Brain microvascular endothelial cell (primary cell): ENCODE measurements around the gene KRTAP3-1.

Source experiments
- DNase-seq: peaks from one replicate; pipeline ENCODE4 v3.0.0-alpha.2; 2020
- H3K27ac ChIP-seq: fragments of 250-450 bp; sonication (Bioruptor Pico); 2 replicates; pipeline ENCODE4 v1.5.1; 2020; ENCODE audit warnings: mild to moderate bottlenecking, moderate library complexity
- H3K27me3 ChIP-seq: fragments of 250-450 bp; sonication (Bioruptor Pico); replicated peaks from 2 replicates; pipeline ENCODE4 v1.5.1; 2020; ENCODE audit warnings: mild to moderate bottlenecking
- H3K36me3 ChIP-seq: fragments of 250-450 bp; sonication (Bioruptor Pico); replicated peaks from 2 replicates; pipeline ENCODE4 v1.5.1; 2020; ENCODE audit warnings: mild to moderate bottlenecking
- H3K4me3 ChIP-seq: 2 replicates; pipeline ENCODE4 v1.5.1; 2011; ENCODE audit warnings: low read depth, mild to moderate bottlenecking, control low read depth, low read length, moderate library complexity
- CTCF ChIP-seq: IDR thresholded peaks from 2 replicates; pipeline ENCODE4 v1.5.1; 2011; ENCODE audit warnings: low read depth, mild to moderate bottlenecking, moderate library complexity, low read length, control low read depth, inconsistent platforms; ENCODE audit errors: missing control alignments
- in situ Hi-C: cut with HindIII; loops from 2 replicates; pipeline ENCODE4 v1.10.0; 2017; ENCODE audit warnings: low sequenced_read_pairs, low pct_ligation_motif_present

The KRTAP3-1 gene

GRCh38 chr17:41018541-41018940, 9.6 kb upstream of the KRTAP3-1 start:
- Histone ChIP-seq H3K36me3 (no peaks in the 10 kb centered on the region), H3K27ac (no peak overlapping the region), H3K4me3 (no peak overlapping the region), H3K27me3 (no peaks in the 10 kb centered on the region)
- TF ChIP-seq CTCF = no peak
- in situ Hi-C loops = no loop called here
- DNase-seq = no peak

- H3K4me3 ChIP-seq = no peak overlapping the region
- no peak for DNase-seq
- H3K27ac ChIP-seq = no peak overlapping the region
- TF ChIP-seq CTCF = no peak
- in situ Hi-C loops = no loop called here
- H3K27me3 ChIP-seq = no peaks in the 10 kb centered on the region
- no peaks in the 10 kb centered on the region for H3K36me3 ChIP-seq
These were observed 7.8 kb upstream of the KRTAP3-1 start for GRCh38 chr17:41016578-41017215.

GRCh38 chr17:41015454-41015853, 6.5 kb upstream of the KRTAP3-1 start:
- H3K4me3 ChIP-seq = no peak overlapping the region
- no peak for DNase-seq
- in situ Hi-C loops = no loop called here

GRCh38 chr17:41013606-41014005, 4.7 kb upstream of the KRTAP3-1 start:
- Histone ChIP-seq H3K27ac (no peak overlapping the region), H3K36me3 (no peaks in the 10 kb centered on the region), H3K4me3 (no peak overlapping the region), H3K27me3 (no peaks in the 10 kb centered on the region)
- in situ Hi-C loops = no loop called here
- TF ChIP-seq CTCF = no peak
- DNase-seq = no peak

More at GRCh38 chr17:41015454-41015853, 6.5 kb upstream of the KRTAP3-1 start:
- Histone ChIP-seq H3K27me3 (no peaks in the 10 kb centered on the region), H3K36me3 (no peaks in the 10 kb centered on the region), H3K27ac (no peak overlapping the region)
- TF ChIP-seq CTCF = no peak

- TF ChIP-seq CTCF = no peak
- in situ Hi-C loops = no loop called here
- no peak for DNase-seq
- no peak overlapping the region for H3K4me3 ChIP-seq
- H3K36me3 ChIP-seq = no peaks in the 10 kb centered on the region
- no peaks in the 10 kb centered on the region for H3K27me3 ChIP-seq
- H3K27ac ChIP-seq = no peak overlapping the region
These were observed 4.3 kb upstream of the KRTAP3-1 start for GRCh38 chr17:41013181-41013580.
